ENCODE results near the gene ROCK2. TPM values are rescaled to one million over a fixed set of nuclear protein-coding genes. Genes with fewer than 3 reads are reported as not detected.
"Not testable (repeated sequence)": the region's sequence is repeated elsewhere in the genome, so short reads cannot be mapped to it uniquely, and the experiment has no call there.

ROCK2 gene
- total RNA-seq, 2 donors from 2014 or later: 19.1 to 26.3 TPM

GRCh38 chr2:11165046-11165445 is 179.4 kb downstream of the ROCK2 start:
- ATAC-seq; H3K36me3 Mint-ChIP-seq; H3K9me3 Mint-ChIP-seq; DNase-seq (ENCODE audit: low spot score); H3K27ac Mint-ChIP-seq; H3K4me3 Mint-ChIP-seq; H3K27me3 Mint-ChIP-seq: not testable (repeated sequence)
- peaks cover 9 to 12% of the 10 kb centered on the region in 2 donors for H3K4me1 Mint-ChIP-seq (ENCODE audit: low read depth in 2 of 2)

GRCh38 chr2:11163439-11164317 is 180.8 kb downstream of the ROCK2 start:
- Mint-ChIP-seq H3K36me3 (no peaks in the 10 kb centered on the region), H3K27me3 (no peaks in the 10 kb centered on the region), H3K4me3 (no peak overlapping the region), H3K27ac (no peak overlapping the region), H3K4me1 (ENCODE audit: low read depth in 2 of 2) (peaks cover 7 to 12% of the 10 kb centered on the region in 2 donors), H3K9me3 (no peaks in the 10 kb centered on the region)
- DNase-seq (ENCODE audit: low spot score): no peak
- ATAC-seq: no peak

GRCh38 chr2:11161747-11162146 is 182.7 kb downstream of the ROCK2 start:
- H3K36me3 Mint-ChIP-seq: no peaks in the 10 kb centered on the region
- H3K27ac Mint-ChIP-seq: peak overlapping the region; percentile 82 to 92
- DNase-seq (ENCODE audit: low spot score) (no peak), ATAC-seq (no peak)
- no peak overlapping the region for H3K4me3 Mint-ChIP-seq
- H3K4me1 Mint-ChIP-seq (ENCODE audit: low read depth in 2 of 2): peaks cover 9 to 12% of the 10 kb centered on the region in 2 donors
- H3K27me3 Mint-ChIP-seq: no peaks in the 10 kb centered on the region
- H3K9me3 Mint-ChIP-seq: no peaks in the 10 kb centered on the region

DNA sequence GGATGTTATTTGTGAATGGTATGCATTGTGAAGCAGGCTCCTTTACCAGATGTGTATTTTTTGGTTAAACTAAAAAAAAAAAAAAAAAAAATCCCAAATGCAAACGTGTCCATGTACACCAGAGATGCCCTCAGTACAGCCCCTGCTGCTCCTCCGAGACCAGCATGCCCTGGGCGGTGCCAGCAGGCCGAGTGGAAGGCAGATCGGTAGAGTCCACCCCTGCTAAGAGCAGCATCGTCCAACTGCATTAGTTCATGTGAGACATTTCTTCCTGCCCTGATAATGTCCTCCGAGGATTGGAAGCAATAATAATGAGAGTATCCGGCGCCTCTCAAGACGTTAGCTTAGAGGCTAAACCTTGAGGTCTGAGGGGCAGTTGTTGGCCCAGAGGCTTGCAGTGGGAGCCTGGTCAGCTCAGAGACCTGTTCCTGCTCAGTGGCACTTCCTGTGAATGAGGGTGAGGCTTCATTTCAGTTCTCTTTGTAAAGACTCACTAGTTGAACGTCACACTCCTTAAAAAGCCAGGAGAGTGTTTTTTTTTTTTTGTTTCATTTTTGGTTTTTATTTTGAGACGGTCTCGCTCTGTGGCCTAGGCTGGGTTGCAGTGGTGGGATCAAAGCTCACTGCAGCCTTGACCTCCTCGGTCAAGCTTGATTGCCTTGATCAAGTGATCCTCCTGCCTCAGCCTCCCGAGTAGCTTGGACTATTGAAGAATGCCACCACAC is 183.5 kb downstream of the ROCK2 start:
- Mint-ChIP-seq H3K4me1 (ENCODE audit: low read depth in 2 of 2) (peaks cover 12 to 17% of the 10 kb centered on the region in 2 donors), H3K9me3 (no peaks in the 10 kb centered on the region), H3K27ac (peak overlapping the region; percentile 82 to 92), H3K36me3 (no peaks in the 10 kb centered on the region), H3K27me3 (no peaks in the 10 kb centered on the region), H3K4me3 (peak overlapping the region; percentile 70)
- ATAC-seq (peak; percentile 77 to 86), DNase-seq (ENCODE audit: low spot score) (no peak)

DNA sequence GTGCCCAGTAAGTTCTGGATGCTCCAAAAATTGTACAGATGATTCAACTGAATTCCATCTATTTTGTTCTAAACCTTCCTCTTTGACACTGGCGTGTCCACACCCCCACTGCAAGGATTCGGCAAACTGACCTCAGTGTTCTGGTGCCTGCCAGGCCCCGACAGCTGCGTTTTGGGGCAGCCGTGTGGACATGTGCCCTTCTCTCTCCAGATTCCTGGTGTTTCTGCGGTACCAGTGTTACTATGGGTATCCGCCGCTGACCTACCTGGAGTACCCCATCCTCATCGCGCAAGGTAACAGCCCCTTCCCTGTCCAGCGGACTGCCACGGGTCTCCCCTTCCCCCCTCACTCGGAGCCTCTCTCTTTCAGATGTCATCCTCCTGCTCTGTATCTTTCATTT is 184.2 kb downstream of the ROCK2 start:
- DNase-seq (ENCODE audit: low spot score) (no peak), ATAC-seq (no peak)
- H3K4me1 Mint-ChIP-seq (ENCODE audit: low read depth in 2 of 2): peaks cover 13 to 18% of the 10 kb centered on the region in 2 donors
- H3K4me3 Mint-ChIP-seq: peak overlapping the region; percentile 70
- no peaks in the 10 kb centered on the region for H3K27me3 Mint-ChIP-seq
- no peaks in the 10 kb centered on the region for H3K9me3 Mint-ChIP-seq
- no peaks in the 10 kb centered on the region for H3K36me3 Mint-ChIP-seq
- H3K27ac Mint-ChIP-seq: peak overlapping the region; percentile 82 to 92

- H3K27ac Mint-ChIP-seq: no peak overlapping the region
Measured at GRCh38 chr2:11159574-11160170, 184.8 kb downstream of the ROCK2 start.

DNA sequence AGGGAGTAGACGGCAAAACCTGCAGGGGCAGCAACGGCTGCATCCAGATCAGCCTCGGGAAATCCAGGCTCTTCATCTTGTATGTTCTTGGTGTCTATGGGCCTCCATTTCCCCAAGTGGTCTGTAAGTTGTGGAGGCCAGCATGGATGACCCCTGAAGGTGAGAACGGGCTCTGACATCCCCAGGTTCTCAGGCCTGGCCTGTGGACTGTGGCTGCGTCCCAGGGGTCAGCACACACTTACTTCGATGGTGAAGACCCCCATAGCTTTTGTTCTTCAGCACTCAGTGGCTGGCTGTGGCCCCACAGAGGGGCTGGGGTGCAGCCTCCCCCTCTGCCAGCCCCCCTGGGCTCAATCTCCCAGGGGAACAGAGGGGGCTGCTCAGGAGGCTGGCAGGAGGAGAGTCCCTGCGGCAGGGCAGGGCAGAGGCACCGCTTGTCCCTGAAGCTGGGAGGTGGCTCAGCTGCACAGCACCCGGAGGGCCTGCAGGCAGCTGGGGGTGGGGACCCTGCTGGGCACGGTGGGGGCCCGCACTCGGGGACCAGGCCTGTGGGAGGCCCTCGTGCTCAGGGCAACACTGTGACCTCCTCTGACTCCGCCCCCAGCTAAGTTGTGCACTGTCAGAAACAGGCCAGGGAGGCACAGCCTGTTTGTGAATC is 185.4 kb downstream of the ROCK2 start:
- H3K4me1 Mint-ChIP-seq (ENCODE audit: low read depth in 2 of 2): peaks cover 13 to 18% of the 10 kb centered on the region in 2 donors
- no peak overlapping the region for H3K27ac Mint-ChIP-seq
- no peak overlapping the region for H3K4me3 Mint-ChIP-seq
- H3K36me3 Mint-ChIP-seq: no peaks in the 10 kb centered on the region
- ATAC-seq (no peak), DNase-seq (ENCODE audit: low spot score) (no peak)
- H3K9me3 Mint-ChIP-seq: no peaks in the 10 kb centered on the region
- H3K27me3 Mint-ChIP-seq: no peaks in the 10 kb centered on the region

More at GRCh38 chr2:11159574-11160170, 184.8 kb downstream of the ROCK2 start:
- DNase-seq (ENCODE audit: low spot score): no peak
- Mint-ChIP-seq H3K36me3 (no peaks in the 10 kb centered on the region), H3K4me3 (no peak overlapping the region), H3K9me3 (no peaks in the 10 kb centered on the region), H3K4me1 (ENCODE audit: low read depth in 2 of 2) (peaks cover 13 to 18% of the 10 kb centered on the region in 2 donors), H3K27me3 (no peaks in the 10 kb centered on the region)
- ATAC-seq: no peak

GRCh38 chr2:11157731-11158130 is 186.7 kb downstream of the ROCK2 start:
- Mint-ChIP-seq H3K4me1 (ENCODE audit: low read depth in 2 of 2) (peaks cover 10 to 18% of the 10 kb centered on the region in 2 donors), H3K27ac (no peak overlapping the region), H3K36me3 (no peaks in the 10 kb centered on the region), H3K4me3 (no peak overlapping the region), H3K27me3 (no peaks in the 10 kb centered on the region), H3K9me3 (no peaks in the 10 kb centered on the region)
- DNase-seq (ENCODE audit: low spot score) (no peak), ATAC-seq (no peak)

DNA sequence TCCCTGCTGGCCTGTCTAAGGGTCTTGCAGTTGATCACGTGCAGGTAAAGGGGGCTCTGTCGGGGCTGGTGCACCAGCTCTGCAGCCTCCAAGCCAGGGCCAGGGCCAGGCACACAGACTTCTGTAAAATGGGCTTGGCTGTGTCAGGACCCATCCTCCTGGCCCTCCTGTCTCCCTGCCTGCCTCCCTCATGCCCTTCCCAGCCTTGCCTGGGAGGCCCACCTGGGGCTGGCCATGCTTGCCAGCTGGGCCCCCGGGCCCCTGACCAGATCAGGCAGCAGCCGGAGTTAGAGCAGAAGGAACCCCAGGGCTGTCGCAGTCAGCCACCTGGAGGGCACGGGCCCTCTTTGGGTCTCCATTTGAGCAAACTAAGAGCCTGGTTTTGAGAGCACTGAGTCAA is 187.1 kb downstream of the ROCK2 start:
- Mint-ChIP-seq H3K27me3 (no peaks in the 10 kb centered on the region), H3K36me3 (no peaks in the 10 kb centered on the region), H3K9me3 (no peaks in the 10 kb centered on the region), H3K4me1 (ENCODE audit: low read depth in 2 of 2) (peaks cover 10 to 18% of the 10 kb centered on the region in 2 donors), H3K27ac (no peak overlapping the region), H3K4me3 (no peak overlapping the region)
- DNase-seq (ENCODE audit: low spot score) (no peak), ATAC-seq (no peak)

DNA sequence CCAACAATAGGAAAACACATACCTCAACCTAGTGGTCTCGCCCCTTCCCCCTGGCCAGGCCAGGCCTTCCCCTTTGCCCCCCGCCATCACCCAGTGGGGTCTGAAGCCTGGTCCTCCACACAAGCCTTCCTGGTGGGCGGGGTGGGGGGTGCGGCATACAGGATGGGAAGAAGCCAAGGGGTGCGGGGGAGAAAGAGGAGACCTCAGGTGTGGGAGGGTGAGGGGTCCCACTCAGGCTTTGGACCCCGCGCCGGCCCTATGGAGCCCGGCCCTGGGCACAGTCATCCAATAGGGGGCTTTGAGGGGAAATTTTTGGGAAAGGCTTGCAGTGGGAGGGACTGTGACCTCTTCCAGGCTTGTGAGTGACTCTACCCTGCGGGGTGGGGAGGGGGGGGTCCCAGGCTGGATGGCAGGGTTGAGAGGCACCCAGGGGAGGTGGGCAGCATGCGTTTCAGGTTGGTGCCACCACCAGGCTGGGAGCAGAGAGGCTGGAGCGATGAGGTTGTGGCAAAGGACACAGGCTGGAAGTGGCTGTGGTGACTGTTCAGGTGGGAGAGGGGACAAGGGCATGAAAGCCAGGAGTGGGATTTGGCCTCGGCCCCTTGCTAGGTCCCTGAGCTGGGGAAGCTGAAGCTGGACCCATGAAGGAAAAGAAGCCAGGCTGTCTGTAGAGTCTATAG is 187.9 kb downstream of the ROCK2 start:
- Mint-ChIP-seq H3K27ac (peak overlapping the region in 1 of 2 donors; percentile 72), H3K4me3 (peak overlapping the region; percentile 91), H3K27me3 (no peaks in the 10 kb centered on the region), H3K36me3 (no peaks in the 10 kb centered on the region), H3K4me1 (ENCODE audit: low read depth in 2 of 2) (peaks cover 10 to 18% of the 10 kb centered on the region in 2 donors), H3K9me3 (no peaks in the 10 kb centered on the region)
- no peak for DNase-seq (ENCODE audit: low spot score)
- no peak for ATAC-seq

DNA sequence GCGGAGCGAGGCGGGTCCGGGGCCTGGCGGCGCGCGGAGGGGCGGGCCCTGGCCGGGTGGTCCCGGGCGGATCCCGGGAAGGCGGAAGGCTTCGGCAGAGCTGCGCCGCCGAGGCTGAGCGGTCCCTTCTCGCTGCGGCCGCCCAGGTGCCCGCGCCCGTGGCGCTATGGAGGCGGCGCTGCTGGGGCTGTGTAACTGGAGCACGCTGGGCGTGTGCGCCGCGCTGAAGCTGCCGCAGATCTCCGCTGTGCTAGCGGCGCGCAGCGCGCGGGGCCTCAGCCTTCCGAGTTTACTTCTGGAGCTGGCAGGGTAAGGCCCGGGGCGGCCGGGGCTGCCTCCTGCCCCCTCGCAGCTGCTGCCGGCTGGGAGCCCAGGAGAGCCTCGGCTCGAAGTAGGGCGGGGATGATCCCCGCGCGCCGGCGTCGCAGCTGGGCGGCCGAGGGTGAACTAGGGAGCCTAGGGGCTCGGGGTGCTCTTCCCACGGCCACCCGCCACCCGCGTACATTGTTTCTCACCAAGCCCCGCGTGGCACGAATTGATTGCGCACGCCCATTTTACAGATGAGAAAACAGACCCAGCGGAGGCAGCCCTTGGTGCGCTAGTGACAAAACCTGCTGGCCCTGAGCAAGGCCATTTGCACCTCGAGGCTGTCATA is 188.9 kb downstream of the ROCK2 start, which contains the start of gene SLC66A3:
SLC66A3 (plus strand) TSS at position 87 of the 655 bp plus-strand sequence; CDS start at position 167, 80 bp downstream.
- no peak for DNase-seq (ENCODE audit: low spot score)
- peak within 1 kb of the TSS; percentile 73 to 87 for H3K27ac Mint-ChIP-seq
- peaks cover 7 to 10% of the 10 kb centered on the region in 2 donors for H3K4me1 Mint-ChIP-seq (ENCODE audit: low read depth in 2 of 2)

GRCh38 chr2:11154923-11155380 is 189.5 kb downstream of the ROCK2 start:
- peak overlapping the region; percentile 73 for H3K4me3 Mint-ChIP-seq
- no peaks in the 10 kb centered on the region for H3K9me3 Mint-ChIP-seq
- peak; percentile 99 for DNase-seq (ENCODE audit: low spot score)
- ATAC-seq: peak; percentile 96
- H3K4me1 Mint-ChIP-seq (ENCODE audit: low read depth in 2 of 2): peaks cover 6 to 7% of the 10 kb centered on the region in 2 donors
- no peaks in the 10 kb centered on the region for H3K36me3 Mint-ChIP-seq
- H3K27me3 Mint-ChIP-seq: no peaks in the 10 kb centered on the region
- peak overlapping the region; percentile 73 to 87 for H3K27ac Mint-ChIP-seq

More for the DNA sequence above, 188.9 kb downstream of the ROCK2 start, which contains the start of gene SLC66A3:
- Mint-ChIP-seq H3K36me3 (no peaks in the 10 kb centered on the region), H3K9me3 (no peaks in the 10 kb centered on the region), H3K27me3 (no peaks in the 10 kb centered on the region), H3K4me3 (peak within 1 kb of the TSS; percentile 91)
- ATAC-seq: peak; percentile 85 to 91
